ENCODE measurements around the gene TCIRG1.

DNA sequence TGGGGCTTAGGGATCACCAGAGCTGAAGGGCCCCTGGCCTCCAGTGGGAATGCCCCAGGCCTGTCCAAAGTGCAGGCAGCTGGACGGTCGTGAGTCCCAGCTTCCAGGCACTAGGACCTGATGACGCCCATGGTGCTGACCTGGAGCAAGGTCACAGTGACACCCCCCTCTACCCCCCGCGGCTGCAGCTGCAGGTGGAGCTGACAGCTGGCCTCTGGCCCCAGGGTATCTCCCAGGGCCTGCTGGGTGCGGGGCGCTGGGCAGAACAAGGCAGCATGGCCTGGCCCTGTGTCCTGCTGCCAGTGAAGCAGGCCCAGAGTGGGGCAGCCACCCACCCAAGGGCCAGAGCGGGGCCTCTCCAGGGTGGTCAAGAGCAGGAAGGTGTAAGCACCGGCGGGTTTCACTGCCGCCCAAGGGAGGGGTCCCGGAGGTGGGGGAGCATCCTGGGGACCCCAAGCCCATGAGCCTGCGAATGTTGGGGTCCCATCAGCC, 553 bp upstream of the TCIRG1 start:
- no peak for TF ChIP-seq POLR2AphosphoS5 (IDR thresholded peaks at IDR 0.05)
- TF ChIP-seq POLR2A (IDR thresholded peaks at IDR 0.05): no peak
- TF ChIP-seq, protein P1, sequence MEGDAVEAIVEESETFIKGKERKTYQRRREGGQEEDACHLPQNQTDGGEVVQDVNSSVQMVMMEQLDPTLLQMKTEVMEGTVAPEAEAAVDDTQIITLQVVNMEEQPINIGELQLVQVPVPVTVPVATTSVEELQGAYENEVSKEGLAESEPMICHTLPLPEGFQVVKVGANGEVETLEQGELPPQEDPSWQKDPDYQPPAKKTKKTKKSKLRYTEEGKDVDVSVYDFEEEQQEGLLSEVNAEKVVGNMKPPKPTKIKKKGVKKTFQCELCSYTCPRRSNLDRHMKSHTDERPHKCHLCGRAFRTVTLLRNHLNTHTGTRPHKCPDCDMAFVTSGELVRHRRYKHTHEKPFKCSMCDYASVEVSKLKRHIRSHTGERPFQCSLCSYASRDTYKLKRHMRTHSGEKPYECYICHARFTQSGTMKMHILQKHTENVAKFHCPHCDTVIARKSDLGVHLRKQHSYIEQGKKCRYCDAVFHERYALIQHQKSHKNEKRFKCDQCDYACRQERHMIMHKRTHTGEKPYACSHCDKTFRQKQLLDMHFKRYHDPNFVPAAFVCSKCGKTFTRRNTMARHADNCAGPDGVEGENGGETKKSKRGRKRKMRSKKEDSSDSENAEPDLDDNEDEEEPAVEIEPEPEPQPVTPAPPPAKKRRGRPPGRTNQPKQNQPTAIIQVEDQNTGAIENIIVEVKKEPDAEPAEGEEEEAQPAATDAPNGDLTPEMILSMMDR (IDR thresholded peaks at IDR 0.05): no peak

All from breast epithelium (tissue), 3 donors.